Smooth muscle cell (in vitro differentiated cells): ENCODE data around the gene BORA. TPM values are rescaled to one million over a fixed set of nuclear protein-coding genes. Genes with fewer than 3 reads are reported as not detected.
"Not testable (repeated sequence)": the region's sequence is repeated elsewhere in the genome, so short reads cannot be mapped to it uniquely, and the experiment has no call there.

Experiments used
- DNase-seq: peaks from one replicate; lab custom pipeline; 2025; ENCODE audit not compliant: unreplicated experiment; lab: John Stamatoyannopoulos, UW
- H2AFZ ChIP-seq: fragments of 200-600 bp; sonication (generic); 2 replicates; pipeline ENCODE4 v1.6.0; 2016; ENCODE audit warnings: antibody characterized with exemption, low read depth, mild to moderate bottlenecking
- H3F3A ChIP-seq: fragments of 200-600 bp; sonication (generic); 2 replicates; pipeline ENCODE4 v1.6.0; 2017; ENCODE audit warnings: antibody characterized with exemption, low read depth
- H3K27ac ChIP-seq: fragments of 200-600 bp; sonication (generic); 2 replicates; pipeline ENCODE4 v1.5.1; 2016; ENCODE audit warnings: low read depth, mild to moderate bottlenecking
- H3K27me3 ChIP-seq: fragments of 200-600 bp; sonication (generic); 2 replicates; pipeline ENCODE4 v1.6.1; 2016; ENCODE audit warnings: low read depth, mild to moderate bottlenecking
- H3K36me3 ChIP-seq: fragments of 200-600 bp; sonication (generic); 2 replicates; pipeline ENCODE4 v1.5.1; 2016; ENCODE audit warnings: low read depth
- H3K4me1 ChIP-seq: fragments of 200-600 bp; sonication (generic); 2 replicates; pipeline ENCODE4 v1.5.1; 2016; ENCODE audit warnings: low read depth
- H3K4me2 ChIP-seq: fragments of 200-600 bp; sonication (generic); 2 replicates; pipeline ENCODE4 v1.6.0; 2016; ENCODE audit warnings: mild to moderate bottlenecking
- H3K4me3 ChIP-seq: fragments of 200-600 bp; sonication (generic); 2 replicates; pipeline ENCODE4 v1.5.1; 2016; ENCODE audit warnings: mild to moderate bottlenecking
- H3K79me2 ChIP-seq: fragments of 200-600 bp; sonication (generic); 2 replicates; pipeline ENCODE4 v1.6.0; 2016; ENCODE audit warnings: low read depth, mild to moderate bottlenecking
- H3K9ac ChIP-seq: fragments of 200-600 bp; sonication (generic); 2 replicates; pipeline ENCODE4 v1.6.0; 2016; ENCODE audit warnings: low read depth
- H3K9me3 ChIP-seq: fragments of 200-600 bp; sonication (generic); replicated peaks from 2 replicates; pipeline ENCODE4 v1.5.1; 2016; ENCODE audit warnings: low read depth
- H4K20me1 ChIP-seq: fragments of 200-600 bp; sonication (generic); 2 replicates; pipeline ENCODE4 v1.6.0; 2016; ENCODE audit warnings: low read depth
- WGBS: methylation state at CpG from one replicate; pipeline ENCODE4 v1.1.7; 2016; ENCODE audit warnings: low lambda C conversion rate; 5-methylcytosine and 5-hydroxymethylcytosine counted together
- polyA plus RNA-seq: library from polyadenylated mRNA; unstranded; fragments of >200 nt; fragmentation: Nextera tagmentation; extraction: Ambion mirVana; gene quantifications from 2 replicates; pipeline ENCODE4 v1.2.1, GENCODE V29; 2016
- total RNA-seq: library from RNA; depleted of rRNA; stranded (reverse); fragments of >200 nt; gene quantifications from 2 replicates; pipeline ENCODE4 v1.2.3, GENCODE V29; 2014
- TF ChIP-seq, protein P1 (sequence below): fragments of 200-600 bp; sonication (generic); IDR thresholded peaks from 2 replicates; pipeline ENCODE4 v1.5.1; 2017; ENCODE audit warnings: borderline replicate concordance, mild to moderate bottlenecking, antibody characterized with exemption; ENCODE audit not compliant: insufficient read depth, poor library complexity, severe bottlenecking

The BORA gene
- total and polyA plus RNA-seq, 2 experiments from 2014 or later, result 7.5 TPM

DNA sequence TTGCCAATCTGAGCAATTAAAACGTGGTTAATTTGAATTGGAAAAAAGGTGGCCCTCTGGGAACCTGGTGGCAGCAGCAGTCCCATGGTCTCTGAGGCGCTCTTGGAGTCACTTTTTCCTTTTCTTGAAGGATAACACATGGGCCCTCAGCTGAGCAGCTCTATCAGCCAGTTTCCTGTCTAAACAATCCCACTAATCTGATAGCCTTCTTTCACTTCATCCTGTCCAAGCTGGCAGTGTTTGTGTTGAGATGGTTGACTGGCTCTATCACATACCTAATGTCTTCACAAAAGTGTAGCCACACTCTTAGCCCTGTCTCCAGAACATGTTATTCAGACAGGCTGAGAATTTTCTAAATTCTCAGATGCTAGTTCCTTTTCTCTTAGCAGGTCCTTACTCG, 10.9 kb upstream of the BORA start:
- Histone ChIP-seq H3K4me1 (no peaks in the 10 kb centered on the region), H3K36me3 (no peaks in the 10 kb centered on the region), H3K27ac (no peak overlapping the region), H3K9me3 (no peaks in the 10 kb centered on the region), H3K4me2 (no peak overlapping the region), H3K79me2 (peaks cover 33% of the 10 kb centered on the region), H3K4me3 (no peak overlapping the region), H2AFZ (no peak overlapping the region), H3K27me3 (no peaks in the 10 kb centered on the region), H4K20me1 (no peaks in the 10 kb centered on the region), H3F3A (no peaks in the 10 kb centered on the region), H3K9ac (no peak overlapping the region)
- no peak for DNase-seq
- WGBS, result 60% methylated on average over 3 of the region's 3 CpGs
- TF ChIP-seq, protein P1, sequence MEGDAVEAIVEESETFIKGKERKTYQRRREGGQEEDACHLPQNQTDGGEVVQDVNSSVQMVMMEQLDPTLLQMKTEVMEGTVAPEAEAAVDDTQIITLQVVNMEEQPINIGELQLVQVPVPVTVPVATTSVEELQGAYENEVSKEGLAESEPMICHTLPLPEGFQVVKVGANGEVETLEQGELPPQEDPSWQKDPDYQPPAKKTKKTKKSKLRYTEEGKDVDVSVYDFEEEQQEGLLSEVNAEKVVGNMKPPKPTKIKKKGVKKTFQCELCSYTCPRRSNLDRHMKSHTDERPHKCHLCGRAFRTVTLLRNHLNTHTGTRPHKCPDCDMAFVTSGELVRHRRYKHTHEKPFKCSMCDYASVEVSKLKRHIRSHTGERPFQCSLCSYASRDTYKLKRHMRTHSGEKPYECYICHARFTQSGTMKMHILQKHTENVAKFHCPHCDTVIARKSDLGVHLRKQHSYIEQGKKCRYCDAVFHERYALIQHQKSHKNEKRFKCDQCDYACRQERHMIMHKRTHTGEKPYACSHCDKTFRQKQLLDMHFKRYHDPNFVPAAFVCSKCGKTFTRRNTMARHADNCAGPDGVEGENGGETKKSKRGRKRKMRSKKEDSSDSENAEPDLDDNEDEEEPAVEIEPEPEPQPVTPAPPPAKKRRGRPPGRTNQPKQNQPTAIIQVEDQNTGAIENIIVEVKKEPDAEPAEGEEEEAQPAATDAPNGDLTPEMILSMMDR, result no peak

DNA sequence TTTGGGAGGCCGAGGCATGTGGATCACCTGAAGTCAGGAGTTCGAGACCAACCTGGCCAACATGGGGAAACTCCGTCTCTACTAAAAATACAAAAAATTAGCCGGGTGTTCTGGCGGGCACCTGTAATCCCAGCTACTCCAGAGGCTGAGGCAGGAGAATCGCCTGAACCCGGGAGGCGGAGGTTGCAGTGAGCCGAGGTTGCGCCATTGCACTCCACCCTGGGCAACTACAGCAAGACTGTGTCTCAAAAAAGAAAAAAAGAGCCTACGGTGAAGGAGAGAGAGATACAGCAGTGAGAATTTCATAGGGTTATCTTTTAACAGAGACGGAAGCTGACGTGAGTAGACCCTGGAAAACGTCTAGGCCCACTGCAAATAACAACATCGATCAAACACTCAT, 1.5 kb upstream of the BORA start:
- not testable (repeated sequence) for H3K27me3 ChIP-seq, H3K9me3 ChIP-seq, DNase-seq, H2AFZ ChIP-seq, H3K36me3 ChIP-seq, H3F3A ChIP-seq, H4K20me1 ChIP-seq, H3K27ac ChIP-seq, H3K9ac ChIP-seq
- 88% methylated on average over 15 of the region's 15 CpGs for WGBS
- peak overlapping the region; percentile 100 for H3K4me2 ChIP-seq
- peaks cover 23% of the 10 kb centered on the region for H3K4me1 ChIP-seq
- peaks cover 79% of the 10 kb centered on the region for H3K79me2 ChIP-seq
- H3K4me3 ChIP-seq, result peak overlapping the region; percentile 92

DNA sequence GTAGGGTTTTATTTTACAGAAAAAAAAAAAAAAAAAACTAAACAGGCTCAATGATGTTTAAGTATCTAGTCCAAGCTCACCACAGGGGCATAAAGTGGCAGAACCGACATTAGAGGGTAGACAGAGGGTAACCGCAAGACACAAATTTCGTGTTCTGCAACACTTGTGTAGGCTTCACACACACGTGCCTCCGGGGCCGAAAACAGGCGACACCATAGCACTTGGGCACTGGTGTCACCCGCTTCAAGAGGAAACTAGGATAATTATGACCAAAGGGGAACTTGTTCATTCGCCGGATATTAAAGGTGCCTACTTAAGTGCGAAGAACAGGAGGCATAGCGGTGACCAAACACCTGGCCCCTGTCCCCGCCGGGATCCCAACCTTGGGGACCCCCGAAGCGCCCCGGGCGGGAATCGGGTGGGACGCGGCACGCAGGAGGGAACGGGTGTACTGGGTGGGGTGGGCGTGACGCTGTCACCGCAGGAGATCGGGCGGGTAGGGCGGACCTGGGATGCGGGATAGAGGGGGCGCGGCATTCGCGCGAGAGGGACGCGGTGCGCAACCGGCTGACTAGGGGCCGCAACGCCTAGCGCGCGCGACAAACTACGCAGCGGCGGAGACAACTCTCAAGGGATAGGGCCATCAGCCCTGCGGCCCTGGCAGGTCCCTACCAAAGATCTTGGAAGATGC, 852 bp upstream of the BORA start:
- H3K27ac ChIP-seq, result no peak overlapping the region
- DNase-seq, result no peak
- WGBS, result 4% methylated on average over 30 of the region's 49 CpGs

DNA sequence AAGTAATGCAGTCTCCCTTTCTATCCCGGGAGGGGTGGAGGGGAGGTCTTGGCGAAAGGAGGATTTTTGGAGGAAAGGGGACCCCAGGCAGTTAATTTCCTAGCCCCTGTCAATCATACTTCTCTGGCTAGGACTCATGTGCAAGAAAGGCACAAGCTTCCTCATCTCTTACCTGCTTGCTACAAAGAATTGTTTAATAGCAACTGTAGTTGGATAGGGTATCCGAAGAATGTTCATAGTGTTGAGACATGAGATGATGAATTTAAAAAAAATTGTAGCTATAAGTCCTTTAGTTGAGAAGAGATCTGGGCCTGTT, 525 bp downstream of the BORA start:
- WGBS, result 26% methylated on average over 3 of the region's 3 CpGs
- Histone ChIP-seq H3K4me3 (peak overlapping the region; percentile 92), H2AFZ (peak overlapping the region; percentile 89), H3K9me3 (no peaks in the 10 kb centered on the region), H3K9ac (peak overlapping the region; percentile 53), H3K79me2 (peaks cover 63% of the 10 kb centered on the region), H3K27me3 (no peaks in the 10 kb centered on the region), H3K4me1 (peaks cover 23% of the 10 kb centered on the region), H3K27ac (peak overlapping the region; percentile 12), H3K36me3 (no peaks in the 10 kb centered on the region), H4K20me1 (peaks cover 3% of the 10 kb centered on the region), H3F3A (no peaks in the 10 kb centered on the region), H3K4me2 (peak overlapping the region; percentile 100)
- TF ChIP-seq, protein P1, result no peak
- DNase-seq, result no peak

More for the DNA sequence above, 852 bp upstream of the BORA start:
- Histone ChIP-seq H3K9me3 (no peaks in the 10 kb centered on the region), H3K79me2 (peaks cover 72% of the 10 kb centered on the region), H2AFZ (peak overlapping the region; percentile 98), H3K4me3 (peak overlapping the region; percentile 92), H4K20me1 (peaks cover 4% of the 10 kb centered on the region), H3K4me1 (peaks cover 23% of the 10 kb centered on the region), H3K36me3 (no peaks in the 10 kb centered on the region), H3K27me3 (no peaks in the 10 kb centered on the region), H3K9ac (peak overlapping the region; percentile 68), H3F3A (no peaks in the 10 kb centered on the region), H3K4me2 (peak overlapping the region; percentile 100)
- TF ChIP-seq, protein P1, result no peak
